HTERT RPE-1 (cell line): ENCODE measurements around the gene TEX54.
"Not testable (repeated sequence)": the region's sequence is repeated elsewhere in the genome, so short reads cannot be mapped to it uniquely, and the experiment has no call there.

ENCODE experiments used
- in situ Hi-C: fragments of 300-500 bp; cut with MboI; formaldehyde crosslinking; loops from 4 replicates; pipeline ENCODE4 v1.14.3; 2020; ENCODE audit warnings: low sequenced_read_pairs

Gene TEX54

DNA sequence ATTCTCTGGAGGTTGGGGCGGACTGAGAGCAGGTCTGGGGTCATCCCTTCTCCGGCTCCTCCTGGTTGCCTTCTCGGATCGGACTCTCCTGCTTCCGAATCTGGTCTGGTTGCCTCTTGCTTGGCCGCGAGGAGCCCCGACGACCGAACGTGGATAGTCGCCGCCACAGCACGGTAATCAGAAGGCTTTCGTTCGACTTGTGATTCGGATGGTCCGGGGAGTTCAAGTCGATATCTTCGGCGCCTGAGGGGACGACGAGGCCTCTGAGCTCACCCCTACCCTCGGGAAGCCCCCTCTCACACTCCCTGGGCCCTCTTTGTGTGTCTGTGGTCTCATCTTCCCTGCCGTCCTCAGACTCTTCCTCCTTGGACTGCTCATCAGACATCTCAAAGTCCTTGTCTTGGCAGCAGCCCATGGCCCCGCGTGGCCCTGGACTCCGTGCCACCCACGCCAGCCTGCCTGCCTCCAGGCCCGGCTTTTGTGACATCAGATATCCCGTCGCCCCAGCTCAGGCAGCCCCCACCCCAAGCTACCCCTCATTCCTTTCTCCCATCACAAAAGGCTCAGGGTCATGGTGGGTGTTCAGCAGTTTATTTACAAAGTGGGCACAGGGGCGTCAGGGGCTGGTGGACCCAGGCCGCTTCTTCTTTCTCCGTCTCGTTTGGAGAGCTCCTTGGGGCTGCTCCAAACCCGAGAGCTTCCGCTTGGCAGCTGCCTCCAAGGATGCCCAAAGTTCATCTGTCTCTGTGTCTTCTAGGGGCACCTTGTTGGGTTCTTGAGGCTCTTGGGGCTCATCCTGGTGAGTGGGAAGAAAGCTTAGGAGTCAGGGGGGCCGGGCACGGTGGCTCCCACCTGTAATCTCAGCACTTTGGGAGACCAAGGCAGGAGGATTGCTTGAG, at the start of gene TEX54:
TSS of gene TEX54 (minus strand) at position 506 of the 899 bp plus-strand sequence.
- in situ Hi-C loops: no loop called here

GRCh38 chr11:62882431-62882749, 49.7 kb upstream of the TEX54 start:
- in situ Hi-C loops: no loop called here

GRCh38 chr11:62881579-62882430, 49.2 kb upstream of the TEX54 start:
- in situ Hi-C loops: no loop called here

DNA sequence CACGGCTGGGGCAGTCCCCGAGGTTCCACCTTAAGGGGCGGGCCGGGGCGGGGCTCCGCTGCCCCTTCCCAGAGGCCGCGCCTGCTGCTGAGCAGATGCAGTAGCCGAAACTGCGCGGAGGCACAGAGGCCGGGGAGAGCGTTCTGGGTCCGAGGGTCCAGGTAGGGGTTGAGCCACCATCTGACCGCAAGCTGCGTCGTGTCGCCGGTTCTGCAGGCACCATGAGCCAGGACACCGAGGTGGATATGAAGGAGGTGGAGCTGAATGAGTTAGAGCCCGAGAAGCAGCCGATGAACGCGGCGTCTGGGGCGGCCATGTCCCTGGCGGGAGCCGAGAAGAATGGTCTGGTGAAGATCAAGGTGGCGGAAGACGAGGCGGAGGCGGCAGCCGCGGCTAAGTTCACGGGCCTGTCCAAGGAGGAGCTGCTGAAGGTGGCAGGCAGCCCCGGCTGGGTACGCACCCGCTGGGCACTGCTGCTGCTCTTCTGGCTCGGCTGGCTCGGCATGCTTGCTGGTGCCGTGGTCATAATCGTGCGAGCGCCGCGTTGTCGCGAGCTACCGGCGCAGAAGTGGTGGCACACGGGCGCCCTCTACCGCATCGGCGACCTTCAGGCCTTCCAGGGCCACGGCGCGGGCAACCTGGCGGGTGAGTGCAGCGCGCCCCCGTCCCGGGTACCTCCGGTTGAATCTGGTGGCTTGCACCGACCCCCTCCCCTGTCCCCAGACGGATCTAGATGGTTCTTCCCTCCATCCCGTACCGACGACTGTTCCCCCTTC, 48.4 kb upstream of the TEX54 start, which contains the start of gene SLC3A2:
TSS of gene SLC3A2 (plus strand) at position 94 of the 776 bp plus-strand sequence. CDS start at position 222, 128 bp downstream.
- in situ Hi-C loops: no loop called here

- in situ Hi-C loops: no loop called here
These were observed 47.7 kb upstream of the TEX54 start for GRCh38 chr11:62880231-62880802.

GRCh38 chr11:62879235-62879978, 46.8 kb upstream of the TEX54 start:
- in situ Hi-C loops: no loop called here

GRCh38 chr11:62876712-62877111, 44.1 kb upstream of the TEX54 start:
- in situ Hi-C loops: no loop called here

GRCh38 chr11:62875698-62876478, 43.2 kb upstream of the TEX54 start:
- in situ Hi-C loops: no loop called here

GRCh38 chr11:62874851-62875250, 42.2 kb upstream of the TEX54 start:
- in situ Hi-C loops: no loop called here

DNA sequence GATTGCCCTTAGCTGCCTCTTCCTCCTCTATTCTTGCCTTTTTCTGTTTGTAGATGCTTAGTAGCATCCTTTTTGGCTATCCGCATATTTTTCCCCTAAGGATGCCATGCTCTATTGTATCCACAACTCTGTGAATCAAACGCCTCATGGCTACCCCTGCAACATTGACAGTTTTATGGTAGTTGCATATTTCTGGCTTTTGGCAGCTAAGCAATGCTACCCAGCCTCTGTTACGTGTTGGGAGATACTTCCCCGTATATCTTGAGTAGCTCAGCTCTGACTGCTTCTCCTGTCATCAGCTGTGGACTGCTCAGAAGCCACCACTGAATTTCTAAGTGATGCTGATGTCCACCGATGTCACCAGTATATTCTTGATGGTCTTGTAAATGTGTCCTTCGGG, 33.0 kb upstream of the TEX54 start:
- in situ Hi-C loops: no loop called here

DNA sequence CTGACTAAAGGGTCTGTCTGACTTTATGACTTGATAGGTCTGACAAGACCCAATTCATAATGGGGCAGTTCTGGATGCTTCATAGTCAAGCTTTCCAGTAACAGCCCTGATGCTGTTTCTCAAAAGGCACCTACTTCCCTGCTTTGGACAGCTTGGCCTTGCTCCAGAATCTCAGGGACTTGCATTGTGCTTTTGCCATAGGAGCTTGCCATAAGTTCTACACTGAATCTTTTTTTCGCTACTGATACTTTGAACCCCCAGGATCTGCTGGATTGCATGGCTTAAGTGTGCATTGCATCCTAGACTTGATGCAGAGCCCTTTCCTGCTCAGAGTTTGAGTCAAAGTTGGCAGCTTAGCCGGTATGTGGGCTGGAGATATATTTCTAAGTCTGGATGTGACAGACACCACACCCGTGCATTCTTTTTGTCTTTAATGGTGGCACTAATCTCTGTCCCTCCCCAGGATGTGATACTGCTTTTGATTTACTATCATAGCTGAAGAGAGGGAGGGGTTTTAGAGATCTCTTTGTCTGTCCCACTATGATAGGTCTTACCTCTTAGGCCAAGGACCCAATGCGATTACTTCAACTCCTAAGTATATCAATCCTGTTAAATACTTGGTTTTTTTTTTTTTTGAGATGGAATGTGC, 31.2 kb upstream of the TEX54 start:
- in situ Hi-C loops: no loop called here

DNA sequence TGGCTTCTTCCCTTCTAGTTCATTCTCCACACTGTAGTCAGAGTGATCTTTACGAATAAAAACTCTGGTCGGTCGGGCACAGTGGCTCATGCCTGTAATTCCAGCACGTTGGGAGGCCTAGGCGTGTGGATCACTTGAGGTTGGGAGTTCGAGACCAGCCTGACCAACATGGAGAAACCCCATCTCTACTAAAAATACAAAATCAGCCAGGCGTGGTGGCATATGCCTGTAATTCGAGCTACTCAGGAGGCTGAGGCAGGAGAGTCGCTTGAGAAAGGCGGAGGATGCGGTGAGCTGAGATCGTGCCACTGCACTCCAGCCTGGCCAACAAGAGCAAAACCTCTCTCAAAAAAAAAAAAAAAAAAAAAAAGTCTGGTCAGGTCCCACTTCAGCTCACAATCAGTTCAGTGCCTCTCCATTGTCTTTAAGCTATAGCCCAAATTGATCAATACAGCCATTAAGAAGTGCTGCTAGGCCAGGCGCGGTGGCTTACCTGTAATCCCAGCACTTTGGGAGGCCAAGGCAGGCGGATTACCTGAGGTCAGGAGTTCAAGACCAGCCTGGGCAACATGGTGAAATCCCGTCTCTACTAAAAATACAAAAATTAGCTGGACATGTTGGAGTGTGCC, 29.0 kb upstream of the TEX54 start:
- in situ Hi-C loops: not testable (repeated sequence)

DNA sequence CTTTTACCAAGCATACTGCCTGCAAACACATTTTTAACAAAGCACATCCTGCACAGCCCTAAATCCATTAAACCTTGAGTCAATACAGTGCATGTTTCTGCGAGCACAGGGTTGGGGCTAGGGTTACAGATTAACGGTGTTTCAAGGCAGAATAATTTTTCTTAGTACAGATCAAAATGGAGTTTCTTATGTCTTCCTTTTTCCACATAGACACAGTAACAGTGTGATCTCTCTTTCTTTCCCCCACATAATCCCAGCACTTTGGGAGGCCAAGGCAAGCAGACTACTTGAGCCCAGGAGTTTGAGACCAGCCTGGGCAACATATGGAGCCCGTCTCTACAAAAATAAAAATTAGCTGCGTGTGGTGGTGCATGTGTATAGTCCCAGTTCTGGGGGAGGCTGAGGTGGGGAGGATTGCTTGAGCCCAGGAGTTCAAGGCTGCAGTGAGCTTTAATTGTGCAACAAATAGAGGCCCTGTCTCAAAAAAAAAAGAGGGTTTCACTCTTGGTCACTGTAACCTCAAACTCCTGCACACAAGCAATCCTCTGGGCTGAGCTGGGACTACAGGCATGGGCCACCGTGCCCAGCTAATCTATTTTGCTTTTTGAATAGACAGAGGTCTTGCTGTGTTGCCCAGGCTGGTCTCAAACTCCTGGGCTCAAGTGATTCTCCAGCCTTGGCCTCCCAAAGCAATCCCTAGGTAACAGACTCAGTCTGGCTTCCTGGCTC, 28.4 kb upstream of the TEX54 start:
- in situ Hi-C loops: no loop called here

DNA sequence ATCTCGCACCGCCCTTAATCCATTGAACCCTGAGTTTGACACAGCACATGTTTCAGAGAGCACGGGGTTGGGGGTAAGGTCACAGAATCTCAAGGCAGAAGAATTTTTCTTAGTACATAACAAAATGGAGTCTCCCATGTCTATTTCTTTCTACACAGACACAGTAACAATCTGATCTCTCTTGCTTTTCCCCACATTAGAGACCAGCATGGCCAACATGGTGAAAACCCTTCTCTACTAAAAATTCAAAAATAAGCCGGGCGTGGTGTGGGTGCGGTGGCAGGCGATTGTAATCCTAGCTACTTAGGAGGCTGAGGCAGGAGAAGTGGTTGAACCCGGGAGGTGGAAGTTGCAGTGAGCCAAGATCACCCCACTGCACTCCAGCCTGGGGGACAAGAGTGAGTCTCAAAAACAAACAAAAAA, 26.7 kb upstream of the TEX54 start:
- in situ Hi-C loops: not testable (repeated sequence)

DNA sequence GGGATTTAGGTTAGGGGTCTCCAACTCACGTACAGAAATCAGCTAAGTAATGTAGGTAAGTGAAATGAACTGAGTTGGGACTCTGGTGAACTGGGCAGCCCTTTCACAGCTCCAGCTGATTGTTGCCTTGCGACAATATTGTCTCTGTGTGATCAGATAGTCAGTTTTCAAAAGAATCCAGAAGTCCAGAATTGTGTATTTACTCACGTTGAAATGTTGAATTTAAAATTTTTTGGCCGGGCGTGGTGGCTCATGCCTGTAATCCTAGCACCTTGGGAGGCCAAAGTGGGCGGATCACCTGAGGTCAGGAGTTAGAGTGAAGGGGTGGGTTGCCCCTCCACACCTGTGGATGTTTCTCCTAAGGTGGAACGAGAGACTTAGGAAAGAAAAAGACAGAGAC, 25.6 kb upstream of the TEX54 start:
- in situ Hi-C loops: no loop called here

DNA sequence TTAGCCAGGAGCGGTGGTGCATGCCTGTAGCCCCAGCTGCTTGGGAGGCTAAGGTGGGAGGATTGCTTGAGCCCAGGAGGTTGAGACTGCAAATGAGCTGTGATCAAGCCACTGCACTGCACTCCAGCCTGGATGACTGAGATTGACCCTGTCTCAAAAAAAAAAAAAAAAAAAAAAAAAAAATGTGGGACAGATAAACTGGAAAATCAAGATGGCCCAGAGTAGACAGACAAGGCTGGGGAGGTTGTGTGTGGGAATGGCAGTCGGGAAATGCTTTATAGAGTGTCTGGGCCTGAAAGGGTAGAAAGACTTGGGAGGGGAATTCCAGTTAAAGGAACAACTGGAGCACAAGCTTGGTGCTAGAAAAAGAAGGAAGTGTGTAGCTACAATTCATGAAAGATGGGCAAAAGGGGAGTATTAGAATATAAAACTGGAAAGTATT, 24.9 kb upstream of the TEX54 start:
- in situ Hi-C loops: no loop called here

DNA sequence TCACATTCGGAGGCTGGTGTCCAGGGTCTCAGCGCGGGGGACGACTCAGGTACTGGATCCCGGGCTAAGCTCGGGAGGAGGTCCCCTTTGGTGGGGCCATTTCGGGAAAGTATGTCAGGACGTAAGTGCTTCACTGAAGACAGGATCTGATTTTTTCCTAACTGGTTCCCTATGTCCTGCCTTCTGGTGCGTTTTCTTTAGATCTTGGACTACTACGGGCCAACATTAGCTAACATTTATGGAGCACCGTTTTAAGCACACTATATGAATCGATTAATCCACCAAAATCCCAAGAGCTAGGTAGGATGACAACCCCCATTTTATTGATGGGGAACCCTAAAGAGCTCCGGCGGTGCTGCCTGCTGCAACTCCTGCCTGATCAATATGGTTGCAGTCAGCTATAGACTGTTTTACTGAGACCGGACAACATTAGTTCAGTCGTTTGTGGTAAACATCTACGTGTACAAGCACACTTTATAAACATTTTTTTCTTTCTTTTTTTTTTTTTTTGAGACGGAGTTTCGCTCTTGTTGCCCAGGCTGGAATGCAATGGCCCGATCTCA, 23.8 kb upstream of the TEX54 start:
- in situ Hi-C loops: no loop called here
